Heart left ventricle (tissue), 16 donors: ENCODE results near the gene TICAM2. TPM values are rescaled to one million over a fixed set of nuclear protein-coding genes. Genes with fewer than 3 reads are reported as not detected.

Experiments
- ATAC-seq, 4 donors: fragments of 200-7000 bp; cut with Tn5 transposase; one replicate each; pipeline ENCODE4 v1.9.1; 2020 to 2022; ENCODE audit warnings: moderate library complexity in 4 of 4, mild to moderate bottlenecking in 3 of 4, moderate number of reproducible peaks in 1 of 4
- DNase-seq, 5 donors: peaks; one replicate each; pipeline ENCODE4 v3.0.0-alpha.2; 2020
- H3K27ac ChIP-seq, 12 donors: fragments of 200-600 bp; sonication (generic) in 4 of 12; one replicate each; pipeline versions ENCODE4 v1.5.0 to v1.8.0; 2016 to 2022; ENCODE audit warnings: mild to moderate bottlenecking in 2 of 12
- H3K27me3 ChIP-seq, 9 donors: fragments of 200-600 bp; sonication (generic) in 2 of 9; one replicate each; pipeline versions ENCODE4 v1.5.1 to v1.8.0; 2016 to 2022; ENCODE audit warnings: mild to moderate bottlenecking in 3 of 9
- H3K36me3 ChIP-seq, 9 donors: fragments of 200-600 bp; sonication (generic) in 2 of 9; one replicate each; pipeline versions ENCODE4 v1.5.0 to v1.8.0; 2018 to 2022; ENCODE audit warnings: mild to moderate bottlenecking in 2 of 9
- H3K4me1 ChIP-seq, 12 donors: fragments of 200-600 bp; sonication (generic) in 4 of 12; one replicate each; pipeline versions ENCODE4 v1.5.0 to v1.8.0; 2016 to 2022; ENCODE audit warnings: mild to moderate bottlenecking in 3 of 12
- H3K4me3 ChIP-seq, 12 donors: fragments of 200-600 bp; sonication (generic) in 4 of 12; one replicate each; pipeline versions ENCODE4 v1.5.0 to v1.8.0; 2017 to 2022; ENCODE audit warnings: mild to moderate bottlenecking in 9 of 12, moderate library complexity in 4 of 12
- H3K9me3 ChIP-seq, 12 donors: fragments of 200-600 bp; sonication (generic) in 4 of 12; one replicate each; pipeline versions ENCODE4 v1.5.0 to v1.8.0; 2016 to 2022; ENCODE audit warnings: mild to moderate bottlenecking in 1 of 12
- CTCF ChIP-seq, 12 donors: fragments of 200-600 bp; sonication (generic) in 4 of 12; IDR thresholded peaks; one replicate each; pipeline versions ENCODE4 v1.5.0 to v1.8.0; 2018 to 2022; ENCODE audit warnings: antibody characterized with exemption in 12 of 12, mild to moderate bottlenecking in 5 of 12
- POLR2A ChIP-seq, 2 donors: fragments of 450-650 bp; IDR thresholded peaks; one replicate each; pipeline ENCODE4 v1.6.1; 2017; ENCODE audit warnings: antibody characterized with exemption in 2 of 2, mild to moderate bottlenecking in 2 of 2, moderate library complexity in 2 of 2
- WGBS, 4 donors: extraction: QIAGEN DNeasy Blood & Tissue Kit in 2 of 4; methylation state at CpG; one replicate each; pipeline versions ENCODE4 v1.1.5 to v1.1.7; 2013 to 2018; 5-methylcytosine and 5-hydroxymethylcytosine counted together
- intact Hi-C, 10 donors: fragments of 100-400 bp; cut with DNase I; formaldehyde crosslinking; loops; one replicate each; pipeline versions ENCODE4 v1.11.1 to v1.14.2; 2022
- polyA plus RNA-seq, 2 donors: library from polyadenylated mRNA; stranded (reverse); fragments of 200-250 nt; gene quantifications; one replicate each; pipeline ENCODE4 v1.2.3, GENCODE V29; 2013
- total RNA-seq, 9 donors: library from RNA; depleted of rRNA in 2 of 9; stranded (reverse); fragments of >200 nt in 2 of 9; fragmentation: NEBNext Ultra II Directional in 3 of 9; extraction: Animal tissue kit (Norgen Biotek cat#: 25700) in 3 of 9; gene quantifications; one replicate each; pipeline versions ENCODE4 v1.1.0 to v1.2.4, GENCODE V29; 2016 to 2023
- donor health status: ischemic (EF 13 %, LVEDD 7.1; RV severe dilation, severe dysfunction).
- donor health status: healthy with polysubstance abuse.
- donor health status: DM: no; HTN: yes; CAD: no.
- donor health status: DM: no; HTN: no; CAD: no.
- donor health status: ischemic (EF 25% LVEDD 6.9; RV normal size, moderate dysfunction).
- donor health status: ischemic (EF 25% LVEDD 5.7; RV mildly dilated, moderate dysfunction).
- donor health status: healthy.
- donor health status: DM: yes; HTN: yes; CAD: no.
- donor health status: ischemic (EF 35%, LVEDD 5.7; RV mildly dilated, moderate dysfunction).
- donor health status: nonischemic (EF 11% LVEDD 7.7; RV severe dilation, severe dysfunction).
- donor health status: DM: yes; HTN: yes; CAD: no.
- donor health status: PGD.
- donor health status: ischemic (EF 29% LVEDD 5.4; RV normal size, mild dysfunction).
- donor health status: nonischemic (EF 23%, LVEDD 6.1; RV moderate dilation, normal function).

The TICAM2 gene
- total and polyA plus RNA-seq, 11 donors, result 0.75 to 4.1 (median 1.9) TPM

- peaks cover 0 to 21% (median 2%) of the 10 kb centered on the region in 12 donors for H3K4me1 ChIP-seq
- no peaks in the 10 kb centered on the region for H3K9me3 ChIP-seq
- ATAC-seq (peak in 1 of 4 donors; percentile 51), DNase-seq (no peak)
- intact Hi-C loops, result no loop called here
- peaks cover 0 to 94% (median 75%) of the 10 kb centered on the region in 9 donors for H3K36me3 ChIP-seq
- TF ChIP-seq POLR2A (IDR thresholded peaks at IDR 0.05), result no peak
- no peak for TF ChIP-seq CTCF (IDR thresholded peaks at IDR 0.05)
- no peak overlapping the region for H3K4me3 ChIP-seq
- no peaks in the 10 kb centered on the region for H3K27me3 ChIP-seq
- no peak overlapping the region for H3K27ac ChIP-seq
Observed at GRCh38 chr5:115616472-115616871, 14.2 kb upstream of the TICAM2 start.

GRCh38 chr5:115611873-115612272 lies 9.6 kb upstream of the TICAM2 start:
- intact Hi-C loops, result no loop called here
- ATAC-seq (peak in 1 of 4 donors; percentile 16), DNase-seq (no peak)
- no peaks in the 10 kb centered on the region for H3K9me3 ChIP-seq
- TF ChIP-seq POLR2A (IDR thresholded peaks at IDR 0.05) (no peak), CTCF (IDR thresholded peaks at IDR 0.05) (no peak)
- H3K27me3 ChIP-seq, result no peaks in the 10 kb centered on the region
- H3K27ac ChIP-seq, result no peak overlapping the region
- H3K4me3 ChIP-seq, result no peak overlapping the region
- H3K4me1 ChIP-seq, result peaks cover 0 to 14% (median 4%) of the 10 kb centered on the region in 12 donors
- peaks cover 0 to 66% (median 49%) of the 10 kb centered on the region in 9 donors for H3K36me3 ChIP-seq
- WGBS, 4 donors, result 96 to 98% (median 97%) methylated on average over 5 of the region's 5 CpGs

GRCh38 chr5:115607935-115608334 lies 5.7 kb upstream of the TICAM2 start:
- Histone ChIP-seq H3K27ac (peak overlapping the region in 2 of 12 donors; percentile 5 to 57), H3K4me3 (no peak overlapping the region), H3K9me3 (no peaks in the 10 kb centered on the region), H3K4me1 (peaks cover 0 to 15% (median 5%) of the 10 kb centered on the region in 12 donors), H3K27me3 (no peaks in the 10 kb centered on the region), H3K36me3 (peaks cover 0 to 33% (median 11%) of the 10 kb centered on the region in 9 donors)
- TF ChIP-seq CTCF (IDR thresholded peaks at IDR 0.05), result no peak
- no peak for TF ChIP-seq POLR2A (IDR thresholded peaks at IDR 0.05)
- DNase-seq, result no peak
- 76 to 78% (median 78%) methylated on average over 2 of the region's 2 CpGs for WGBS, 4 donors
- intact Hi-C loops, result no loop called here
- ATAC-seq, result peak in 2 of 4 donors; percentile 20 to 30

GRCh38 chr5:115605436-115605835 lies 3.2 kb upstream of the TICAM2 start:
- no peak for DNase-seq
- no peak for TF ChIP-seq POLR2A (IDR thresholded peaks at IDR 0.05)
- TF ChIP-seq CTCF (IDR thresholded peaks at IDR 0.05), result no peak

More at GRCh38 chr5:115605436-115605835, 3.2 kb upstream of the TICAM2 start:
- H3K4me3 ChIP-seq, result no peak overlapping the region
- H3K27ac ChIP-seq, result no peak overlapping the region
- H3K4me1 ChIP-seq, result peaks cover 0 to 30% (median 19%) of the 10 kb centered on the region in 12 donors
- WGBS, 4 donors, result 81 to 86% (median 82%) methylated on average over 3 of the region's 3 CpGs
- no peak for ATAC-seq
- no peaks in the 10 kb centered on the region for H3K9me3 ChIP-seq
- H3K36me3 ChIP-seq, result peaks cover 0 to 10% (median under 1%) of the 10 kb centered on the region in 9 donors
- intact Hi-C loops, result no loop called here
- no peaks in the 10 kb centered on the region for H3K27me3 ChIP-seq
